ENCODE data around the gene NBEA.

DNA sequence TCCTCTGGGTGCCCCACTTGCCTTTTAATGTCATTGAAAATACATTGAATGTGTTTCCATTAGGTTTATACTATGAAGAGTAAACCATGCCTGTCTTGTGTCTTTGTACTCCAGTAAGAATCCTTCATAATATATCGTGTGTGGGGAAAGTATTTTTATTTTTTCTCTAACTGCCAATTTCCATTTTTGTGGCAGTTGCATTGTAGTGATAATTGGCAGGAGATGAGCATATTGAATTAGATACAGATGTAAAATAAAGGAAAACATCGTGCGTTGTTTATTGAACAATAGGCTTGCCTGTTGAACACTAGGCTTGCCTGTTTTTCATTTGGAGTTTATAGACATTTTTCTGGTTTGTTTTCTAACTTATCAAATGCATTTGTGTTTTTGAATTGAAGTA lies 218.8 kb downstream of the NBEA start:
- no peak for TF ChIP-seq EZH2phosphoT487 (IDR thresholded peaks at IDR 0.05; ENCODE audit: borderline replicate concordance)
- no peak for TF ChIP-seq TCF7L2 (IDR thresholded peaks at IDR 0.05; ENCODE audit: borderline replicate concordance, extremely low read depth, insufficient read depth, insufficient read length)
- TF ChIP-seq, protein P1, sequence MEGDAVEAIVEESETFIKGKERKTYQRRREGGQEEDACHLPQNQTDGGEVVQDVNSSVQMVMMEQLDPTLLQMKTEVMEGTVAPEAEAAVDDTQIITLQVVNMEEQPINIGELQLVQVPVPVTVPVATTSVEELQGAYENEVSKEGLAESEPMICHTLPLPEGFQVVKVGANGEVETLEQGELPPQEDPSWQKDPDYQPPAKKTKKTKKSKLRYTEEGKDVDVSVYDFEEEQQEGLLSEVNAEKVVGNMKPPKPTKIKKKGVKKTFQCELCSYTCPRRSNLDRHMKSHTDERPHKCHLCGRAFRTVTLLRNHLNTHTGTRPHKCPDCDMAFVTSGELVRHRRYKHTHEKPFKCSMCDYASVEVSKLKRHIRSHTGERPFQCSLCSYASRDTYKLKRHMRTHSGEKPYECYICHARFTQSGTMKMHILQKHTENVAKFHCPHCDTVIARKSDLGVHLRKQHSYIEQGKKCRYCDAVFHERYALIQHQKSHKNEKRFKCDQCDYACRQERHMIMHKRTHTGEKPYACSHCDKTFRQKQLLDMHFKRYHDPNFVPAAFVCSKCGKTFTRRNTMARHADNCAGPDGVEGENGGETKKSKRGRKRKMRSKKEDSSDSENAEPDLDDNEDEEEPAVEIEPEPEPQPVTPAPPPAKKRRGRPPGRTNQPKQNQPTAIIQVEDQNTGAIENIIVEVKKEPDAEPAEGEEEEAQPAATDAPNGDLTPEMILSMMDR (IDR thresholded peaks at IDR 0.05 in 2 of 3, conservative IDR thresholded peaks at IDR 0.05 in 1 of 3; ENCODE audit: borderline replicate concordance in 1 of 3, insufficient read depth in 1 of 3, low read depth in 2 of 3, low read length in 2 of 3) = no peak
- TF ChIP-seq POLR2A (IDR thresholded peaks at IDR 0.05; ENCODE audit: borderline replicate concordance, extremely low read depth, insufficient read depth, insufficient read length) = no peak
- TF ChIP-seq, protein P2, sequence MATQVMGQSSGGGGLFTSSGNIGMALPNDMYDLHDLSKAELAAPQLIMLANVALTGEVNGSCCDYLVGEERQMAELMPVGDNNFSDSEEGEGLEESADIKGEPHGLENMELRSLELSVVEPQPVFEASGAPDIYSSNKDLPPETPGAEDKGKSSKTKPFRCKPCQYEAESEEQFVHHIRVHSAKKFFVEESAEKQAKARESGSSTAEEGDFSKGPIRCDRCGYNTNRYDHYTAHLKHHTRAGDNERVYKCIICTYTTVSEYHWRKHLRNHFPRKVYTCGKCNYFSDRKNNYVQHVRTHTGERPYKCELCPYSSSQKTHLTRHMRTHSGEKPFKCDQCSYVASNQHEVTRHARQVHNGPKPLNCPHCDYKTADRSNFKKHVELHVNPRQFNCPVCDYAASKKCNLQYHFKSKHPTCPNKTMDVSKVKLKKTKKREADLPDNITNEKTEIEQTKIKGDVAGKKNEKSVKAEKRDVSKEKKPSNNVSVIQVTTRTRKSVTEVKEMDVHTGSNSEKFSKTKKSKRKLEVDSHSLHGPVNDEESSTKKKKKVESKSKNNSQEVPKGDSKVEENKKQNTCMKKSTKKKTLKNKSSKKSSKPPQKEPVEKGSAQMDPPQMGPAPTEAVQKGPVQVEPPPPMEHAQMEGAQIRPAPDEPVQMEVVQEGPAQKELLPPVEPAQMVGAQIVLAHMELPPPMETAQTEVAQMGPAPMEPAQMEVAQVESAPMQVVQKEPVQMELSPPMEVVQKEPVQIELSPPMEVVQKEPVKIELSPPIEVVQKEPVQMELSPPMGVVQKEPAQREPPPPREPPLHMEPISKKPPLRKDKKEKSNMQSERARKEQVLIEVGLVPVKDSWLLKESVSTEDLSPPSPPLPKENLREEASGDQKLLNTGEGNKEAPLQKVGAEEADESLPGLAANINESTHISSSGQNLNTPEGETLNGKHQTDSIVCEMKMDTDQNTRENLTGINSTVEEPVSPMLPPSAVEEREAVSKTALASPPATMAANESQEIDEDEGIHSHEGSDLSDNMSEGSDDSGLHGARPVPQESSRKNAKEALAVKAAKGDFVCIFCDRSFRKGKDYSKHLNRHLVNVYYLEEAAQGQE (IDR thresholded peaks at IDR 0.05; ENCODE audit: low read depth) = no peak
- TF ChIP-seq ZNF274 (IDR thresholded peaks at IDR 0.05; ENCODE audit: low read depth, low read length) = no peak
- no peak for TF ChIP-seq RAD21 (IDR thresholded peaks at IDR 0.05; ENCODE audit: low read depth)
- no peak for TF ChIP-seq JUND (IDR thresholded peaks at IDR 0.05)
